H1 (cell line): Measurements from ENCODE around the gene CLRN2. TPM values are rescaled to one million over a fixed set of nuclear protein-coding genes. Genes with fewer than 3 reads are reported as not detected.

Experiments
- CTCF ChIA-PET: fragments of 300-600 bp; sonication (Branson Sonifier 250); formaldehyde crosslinking; loops from one replicate; lab custom pipeline; 2021; ENCODE audit not compliant: partially characterized antibody; lab: Charles Lee
- POLR2A ChIA-PET: fragments of 300-600 bp; sonication (Branson Sonifier 250); formaldehyde crosslinking; loops from one replicate; lab custom pipeline; 2021; ENCODE audit warnings: inconsistent platforms; ENCODE audit not compliant: partially characterized antibody; lab: Charles Lee
- DNase-seq, 2 experiments: peaks; one replicate each; pipeline versions ENCODE4 v3.0.0 to v3.0.0-alpha.2; 2010 to 2022; ENCODE audit warnings: low spot score in 2 of 2, low read depth in 1 of 2, mixed read lengths in 1 of 2
- FAIRE-seq: peaks from 2 replicates; lab custom pipeline; 2011; peaks lifted over from hg19 to GRCh38; lab: Jason Lieb, UNC
- H2AFZ ChIP-seq: 2 replicates; pipeline ENCODE4 v1.8.1; 2012; ENCODE audit warnings: low read length, inconsistent platforms
- H2AK5ac ChIP-seq: 2 replicates; pipeline ENCODE4 v1.6.1; 2013; ENCODE audit warnings: low read depth, low read length
- H2BK120ac ChIP-seq: replicated peaks from 2 replicates; pipeline ENCODE3; 2013; ENCODE audit warnings: low read depth, low read length, inconsistent platforms
- H2BK12ac ChIP-seq: 2 replicates; pipeline ENCODE4 v1.6.1; 2013; ENCODE audit warnings: low read depth, low read length
- H2BK15ac ChIP-seq: 2 replicates; pipeline ENCODE4 v1.6.1; 2013; ENCODE audit warnings: low read length
- H2BK20ac ChIP-seq: 2 replicates; pipeline ENCODE4 v1.6.1; 2013; ENCODE audit warnings: low read length
- H2BK5ac ChIP-seq: 2 replicates; pipeline ENCODE4 v1.6.1; 2013; ENCODE audit warnings: low read depth, low read length
- H3K14ac ChIP-seq: 2 replicates; pipeline ENCODE4 v1.6.1; 2013; ENCODE audit warnings: inconsistent platforms; ENCODE audit not compliant: insufficient read length
- H3K18ac ChIP-seq: 2 replicates; pipeline ENCODE4 v1.6.1; 2013; ENCODE audit warnings: low read length; ENCODE audit errors: extremely low read depth
- H3K23ac ChIP-seq: 2 replicates; pipeline ENCODE4 v1.6.1; 2013; ENCODE audit warnings: inconsistent platforms; ENCODE audit not compliant: insufficient read length
- H3K23me2 ChIP-seq: 2 replicates; pipeline ENCODE4 v1.6.1; 2013; ENCODE audit warnings: low read depth, low read length
- H3K27ac ChIP-seq: 2 replicates; pipeline ENCODE4 v1.6.1; 2011; ENCODE audit warnings: low read depth, low read length, inconsistent platforms
- H3K27me3 ChIP-seq, 4 experiments: replicated peaks in 1 of 4; 1 replicate in 1 of 4; 2 replicates in 3 of 4; pipeline versions ENCODE4 v1.6.1 to v1.8.1; 2011 to 2013; ENCODE audit warnings: low read length in 3 of 4, mild to moderate bottlenecking in 3 of 4, inconsistent platforms in 2 of 4, mixed read lengths in 2 of 4, moderate library complexity in 1 of 4; ENCODE audit not compliant: control insufficient read depth in 3 of 4, insufficient read depth in 3 of 4; ENCODE audit errors: extremely low read depth in 1 of 4
- H3K36me3 ChIP-seq, 4 experiments: 2 replicates each; pipeline versions ENCODE4 v1.6.1 to v1.8.1; 2011 to 2013; ENCODE audit warnings: mild to moderate bottlenecking in 4 of 4, low read length in 3 of 4, moderate library complexity in 2 of 4, control low read depth in 1 of 4, inconsistent platforms in 1 of 4; ENCODE audit not compliant: insufficient read depth in 4 of 4, control insufficient read depth in 2 of 4
- H3K4ac ChIP-seq: replicated peaks from 2 replicates; pipeline ENCODE3; 2013; ENCODE audit warnings: low read length, low read depth, mixed read lengths, inconsistent platforms; ENCODE audit not compliant: insufficient read length
- H3K4me1 ChIP-seq, 4 experiments: replicated peaks in 1 of 4; 1 replicate in 1 of 4; 2 replicates in 3 of 4; pipeline versions ENCODE4 v1.6.1 to v1.8.1; 2011 to 2013; ENCODE audit warnings: low read length in 3 of 4, inconsistent platforms in 2 of 4, mixed read lengths in 1 of 4; ENCODE audit not compliant: insufficient read depth in 4 of 4, control insufficient read depth in 3 of 4
- H3K4me2 ChIP-seq, 2 experiments: 2 replicates each; pipeline versions ENCODE4 v1.6.1 to v1.8.1; 2011 to 2013; ENCODE audit warnings: low read depth in 2 of 2, low read length in 2 of 2, control low read depth in 1 of 2, inconsistent platforms in 1 of 2, mild to moderate bottlenecking in 1 of 2; ENCODE audit not compliant: insufficient read depth in 1 of 2
- H3K4me3 ChIP-seq, 4 experiments: fragments of 200-600, 300-600 bp in 1 of 4; sonication (generic), shearing (Covaris generic), sonication (Bioruptor Twin) in 1 of 4; 2 replicates each; pipeline versions ENCODE4 v1.5.1 to v1.8.1; 2011 to 2016; ENCODE audit warnings: low read length in 4 of 4, low read depth in 3 of 4, control low read depth in 2 of 4, inconsistent platforms in 2 of 4, mild to moderate bottlenecking in 2 of 4, mixed read lengths in 1 of 4, moderate library complexity in 1 of 4; ENCODE audit not compliant: insufficient read depth in 2 of 4; ENCODE audit errors: extremely low read depth in 1 of 4
- H3K56ac ChIP-seq: replicated peaks from 2 replicates; pipeline ENCODE3; 2013; ENCODE audit warnings: low read depth, mild to moderate bottlenecking, mixed read lengths, low read length, inconsistent platforms; ENCODE audit not compliant: insufficient read length
- H3K79me1 ChIP-seq: 2 replicates; pipeline ENCODE4 v1.6.1; 2013; ENCODE audit warnings: low read depth, low read length, control low read depth
- H3K79me2 ChIP-seq, 2 experiments: 2 replicates each; pipeline versions ENCODE4 v1.6.1 to v1.8.1; 2012 to 2013; ENCODE audit warnings: low read length in 2 of 2, mild to moderate bottlenecking in 2 of 2, inconsistent platforms in 1 of 2; ENCODE audit not compliant: insufficient read depth in 2 of 2, control insufficient read depth in 1 of 2
- H3K9ac ChIP-seq, 4 experiments: replicated peaks in 1 of 4; 1 replicate in 1 of 4; 2 replicates in 3 of 4; pipeline versions ENCODE4 v1.6.1 to v1.8.1; 2011 to 2013; ENCODE audit warnings: low read depth in 3 of 4, low read length in 3 of 4, control low read depth in 2 of 4, mild to moderate bottlenecking in 2 of 4, moderate library complexity in 2 of 4, inconsistent platforms in 1 of 4; ENCODE audit errors: extremely low read depth in 1 of 4
- H3K9me3 ChIP-seq, 2 experiments: 2 replicates each; pipeline versions ENCODE4 v1.6.1 to v1.8.1; 2012 to 2013; ENCODE audit warnings: mild to moderate bottlenecking in 2 of 2, moderate library complexity in 2 of 2, control low read depth in 1 of 2, inconsistent platforms in 1 of 2, low read depth in 1 of 2, low read length in 1 of 2, mixed read lengths in 1 of 2; ENCODE audit not compliant: insufficient read depth in 2 of 2
- H4K20me1 ChIP-seq, 2 experiments: replicated peaks in 1 of 2; 2 replicates each; pipeline versions ENCODE3 to v1.8.1; 2011 to 2013; ENCODE audit warnings: inconsistent platforms in 2 of 2, low read length in 2 of 2, mild to moderate bottlenecking in 1 of 2; ENCODE audit not compliant: insufficient read depth in 2 of 2, control insufficient read depth in 1 of 2
- H4K5ac ChIP-seq: 2 replicates; pipeline ENCODE4 v1.6.1; 2013; ENCODE audit warnings: low read length, low read depth, mixed read lengths, inconsistent platforms; ENCODE audit not compliant: insufficient read length
- H4K8ac ChIP-seq: 2 replicates; pipeline ENCODE4 v1.8.0; 2013; ENCODE audit warnings: mild to moderate bottlenecking, moderate library complexity, low read length, inconsistent platforms; ENCODE audit not compliant: insufficient read depth; ENCODE audit errors: extremely low read depth
- H4K91ac ChIP-seq: replicated peaks from 2 replicates; pipeline ENCODE3; 2013; ENCODE audit warnings: low read length, mixed read lengths, inconsistent platforms; ENCODE audit not compliant: insufficient read length
- SP4 ChIP-seq: IDR thresholded peaks from 2 replicates; pipeline ENCODE4 v1.6.1; 2012; ENCODE audit warnings: low read length, inconsistent platforms
- WGBS, 2 experiments: shearing (Covaris generic) in 1 of 2; methylation state at CpG; one replicate each; pipeline versions ENCODE4 v1.1.6 to v1.1.7; 2013 to 2015; ENCODE audit warnings: low lambda C conversion rate in 2 of 2, mixed read lengths in 2 of 2, inconsistent platforms in 1 of 2, low coverage in 1 of 2, missing lambda C conversion rate in 1 of 2; ENCODE audit not compliant: insufficient replicate concordance in 2 of 2, insufficient coverage in 1 of 2, insufficient read length in 1 of 2; ENCODE audit errors: extremely low coverage in 1 of 2, missing lambda C conversion rate in 1 of 2; 5-methylcytosine and 5-hydroxymethylcytosine counted together
- polyA plus RNA-seq, 7 experiments: library from polyadenylated mRNA; depleted of rRNA in 3 of 7; stranded (reverse) in 5 of 7; unstranded in 2 of 7; fragments of >200 nt in 5 of 7; fragments of 200-250 nt in 2 of 7; gene quantifications; 1 replicate in 5 of 7; 2 replicates in 1 of 7; 4 replicates in 1 of 7; pipeline versions ENCODE4 v1.2.1 to v1.2.3, GENCODE V29; 2011 to 2013; ENCODE audit warnings: missing spikeins in 2 of 7, mixed read lengths in 2 of 7
- total RNA-seq: library from RNA; stranded (reverse); fragmentation: NEBNext Ultra II Directional; extraction: Animal tissue kit (Norgen Biotek cat#: 25700); gene quantifications from 2 replicates; pipeline ENCODE4 v1.2.1, GENCODE V29; 2021

CLRN2 gene
- total and polyA plus RNA-seq, 2 of the 8 experiments (the other 6 are each of a cell fraction or from before 2014, with no cell fraction given) = not detected

GRCh38 chr4:17482716-17483115 lies 32.2 kb upstream of the CLRN2 start:
- DNase-seq = no peak
- 0 out of 8 replicates have a peak, but pooled peaks cover 0 to 3% (median 0%) of the 10 kb centered on the region in 4 experiments for H3K36me3 ChIP-seq
- H3K79me2 ChIP-seq = no peaks in the 10 kb centered on the region
- no peak overlapping the region for H3K4ac ChIP-seq
- no peak overlapping the region for H3K4me3 ChIP-seq
- no peak overlapping the region for H3K9ac ChIP-seq
- WGBS, 2 experiments = 77% methylated on average over 2 of the region's 2 CpGs; no CpG with 5 or more reads in 1 of the 2 experiments
- no peak overlapping the region for H2BK120ac ChIP-seq
- no peaks in the 10 kb centered on the region for H4K20me1 ChIP-seq
- no peak overlapping the region for H2AK5ac ChIP-seq
- no peak overlapping the region for H2BK12ac ChIP-seq
- no peak for FAIRE-seq
- no peak overlapping the region for H4K5ac ChIP-seq
- no peak overlapping the region for H3K18ac ChIP-seq
- no peaks in the 10 kb centered on the region; the same call in 1 of the 2 replicates for H3K23me2 ChIP-seq
- H3K4me1 ChIP-seq = no peaks in the 10 kb centered on the region
- no peak overlapping the region for H3K27ac ChIP-seq
- no peak overlapping the region for H3K56ac ChIP-seq
- no peak for TF ChIP-seq SP4
- H2BK5ac ChIP-seq = no peak overlapping the region
- no peaks in the 10 kb centered on the region for H3K79me1 ChIP-seq
- POLR2A ChIA-PET = no interaction called here
- H3K9me3 ChIP-seq = no peaks in the 10 kb centered on the region
- H3K23ac ChIP-seq = no peak overlapping the region
- no peak overlapping the region for H3K14ac ChIP-seq
- CTCF ChIA-PET = no interaction called here
- H3K4me2 ChIP-seq = no peak overlapping the region
- H2AFZ ChIP-seq = no peak overlapping the region
- no peaks in the 10 kb centered on the region for H3K27me3 ChIP-seq
- H4K91ac ChIP-seq = no peak overlapping the region
- no peak overlapping the region for H2BK15ac ChIP-seq
- no peak overlapping the region for H2BK20ac ChIP-seq
- no peak overlapping the region for H4K8ac ChIP-seq
